ENCODE results near the gene CPXM2. TPM values are rescaled to one million over a fixed set of nuclear protein-coding genes. Genes with fewer than 3 reads are reported as not detected.

Gene CPXM2
- polyA plus RNA-seq, 6 donors from 2014 or later = 0.11 TPM; not detected in 5

- Mint-ChIP-seq H3K9me3 (peaks cover 0 to 21% (median 9%) of the 10 kb centered on the region in 7 donors), H3K27me3 (peaks cover 26 to 36% (median 32%) of the 10 kb centered on the region in 3 donors), H3K36me3 (peaks cover 0 to 5% of the 10 kb centered on the region in 2 donors), H3K4me3 (no peak overlapping the region), H3K27ac (no peak overlapping the region), H3K4me1 (no peaks in the 10 kb centered on the region)
- ATAC-seq (ENCODE audit: low read depth in 2 of 2) (no peak), DNase-seq (no peak)
Observed at GRCh38 chr10:123896246-123896927, 4.8 kb upstream of the CPXM2 start.

- Mint-ChIP-seq H3K9me3 (peaks cover 0 to 5% (median 0%) of the 10 kb centered on the region in 7 donors), H3K4me1 (peaks cover 0 to 3% (median 0%) of the 10 kb centered on the region in 3 donors), H3K27ac (no peak overlapping the region), H3K36me3 (no peaks in the 10 kb centered on the region), H3K4me3 (no peak overlapping the region), H3K27me3 (peaks cover 42 to 60% (median 56%) of the 10 kb centered on the region in 3 donors)
- no peak for DNase-seq
- no peak for ATAC-seq (ENCODE audit: low read depth in 2 of 2)
Observed at GRCh38 chr10:123893651-123894050, 2.0 kb upstream of the CPXM2 start.

GRCh38 chr10:123890756-123891143, 857 bp downstream of the CPXM2 start:
- H3K9me3 Mint-ChIP-seq = peaks cover 0 to 3% (median 0%) of the 10 kb centered on the region in 7 donors
- no peak for ATAC-seq (ENCODE audit: low read depth in 2 of 2)
- H3K4me1 Mint-ChIP-seq = peaks cover 0 to 3% (median 0%) of the 10 kb centered on the region in 3 donors
- DNase-seq = no peak
- peaks cover 51 to 56% (median 51%) of the 10 kb centered on the region in 3 donors for H3K27me3 Mint-ChIP-seq
- H3K4me3 Mint-ChIP-seq = peak overlapping the region in 1 of 8 donors; percentile 82
- H3K36me3 Mint-ChIP-seq = no peaks in the 10 kb centered on the region
- no peak overlapping the region for H3K27ac Mint-ChIP-seq

- no peak for ATAC-seq (ENCODE audit: low read depth in 2 of 2)
- Mint-ChIP-seq H3K4me1 (peaks cover 0 to 3% (median 0%) of the 10 kb centered on the region in 3 donors), H3K27me3 (peaks cover 46 to 56% (median 51%) of the 10 kb centered on the region in 3 donors)
Observed at GRCh38 chr10:123890226-123890625, 1.4 kb downstream of the CPXM2 start.

GRCh38 chr10:123889821-123890220, 1.8 kb downstream of the CPXM2 start:
- ATAC-seq (ENCODE audit: low read depth in 2 of 2) (no peak), DNase-seq (no peak)
- peak overlapping the region in 1 of 6 donors; percentile 16 for H3K27ac Mint-ChIP-seq
- peaks cover 0 to 3% (median 0%) of the 10 kb centered on the region in 7 donors for H3K9me3 Mint-ChIP-seq
- H3K36me3 Mint-ChIP-seq = no peaks in the 10 kb centered on the region
- H3K4me3 Mint-ChIP-seq = no peak overlapping the region
- peaks cover 46 to 55% (median 49%) of the 10 kb centered on the region in 3 donors for H3K27me3 Mint-ChIP-seq
- peaks cover 0 to 3% (median 0%) of the 10 kb centered on the region in 3 donors for H3K4me1 Mint-ChIP-seq

More at GRCh38 chr10:123890226-123890625, 1.4 kb downstream of the CPXM2 start:
- Mint-ChIP-seq H3K27ac (peak overlapping the region in 1 of 6 donors; percentile 16), H3K9me3 (peaks cover 0 to 3% (median 0%) of the 10 kb centered on the region in 7 donors), H3K4me3 (no peak overlapping the region), H3K36me3 (no peaks in the 10 kb centered on the region)
- no peak for DNase-seq

GRCh38 chr10:123888751-123889150, 2.9 kb downstream of the CPXM2 start:
- DNase-seq (no peak), ATAC-seq (ENCODE audit: low read depth in 2 of 2) (no peak)
- Mint-ChIP-seq H3K36me3 (no peaks in the 10 kb centered on the region), H3K4me1 (peaks cover 0 to 3% (median 0%) of the 10 kb centered on the region in 3 donors), H3K9me3 (peaks cover 0 to 3% (median 0%) of the 10 kb centered on the region in 7 donors), H3K27ac (no peak overlapping the region), H3K4me3 (no peak overlapping the region), H3K27me3 (peaks cover 39 to 45% (median 44%) of the 10 kb centered on the region in 3 donors)

GRCh38 chr10:123888256-123888655, 3.4 kb downstream of the CPXM2 start:
- peaks cover 0 to 3% (median 0%) of the 10 kb centered on the region in 7 donors for H3K9me3 Mint-ChIP-seq
- DNase-seq (no peak), ATAC-seq (ENCODE audit: low read depth in 2 of 2) (no peak)
- no peak overlapping the region for H3K27ac Mint-ChIP-seq
- no peak overlapping the region for H3K4me3 Mint-ChIP-seq
- peaks cover 39 to 46% (median 43%) of the 10 kb centered on the region in 3 donors for H3K27me3 Mint-ChIP-seq
- H3K4me1 Mint-ChIP-seq = peaks cover 0 to 3% (median 0%) of the 10 kb centered on the region in 3 donors
- no peaks in the 10 kb centered on the region for H3K36me3 Mint-ChIP-seq

- Mint-ChIP-seq H3K27me3 (peaks cover 30 to 43% (median 31%) of the 10 kb centered on the region in 3 donors), H3K36me3 (no peaks in the 10 kb centered on the region), H3K27ac (no peak overlapping the region), H3K9me3 (peaks cover 0 to 3% (median 0%) of the 10 kb centered on the region in 7 donors), H3K4me3 (no peak overlapping the region), H3K4me1 (peaks cover 0 to 3% (median 0%) of the 10 kb centered on the region in 3 donors)
- ATAC-seq (ENCODE audit: low read depth in 2 of 2) = no peak
- no peak for DNase-seq
Observed at GRCh38 chr10:123886292-123886691, 5.3 kb downstream of the CPXM2 start.

GRCh38 chr10:123885406-123886170, 6.0 kb downstream of the CPXM2 start:
- DNase-seq (no peak), ATAC-seq (ENCODE audit: low read depth in 2 of 2) (no peak)
- Mint-ChIP-seq H3K4me1 (no peaks in the 10 kb centered on the region), H3K9me3 (peaks cover 0 to 3% (median 0%) of the 10 kb centered on the region in 7 donors), H3K4me3 (no peak overlapping the region), H3K27ac (no peak overlapping the region), H3K27me3 (peaks cover 24 to 38% (median 26%) of the 10 kb centered on the region in 3 donors), H3K36me3 (no peaks in the 10 kb centered on the region)

GRCh38 chr10:123884907-123885381, 6.7 kb downstream of the CPXM2 start:
- no peak for ATAC-seq (ENCODE audit: low read depth in 2 of 2)
- no peak overlapping the region for H3K27ac Mint-ChIP-seq
- no peak overlapping the region for H3K4me3 Mint-ChIP-seq
- H3K9me3 Mint-ChIP-seq = peaks cover 0 to 3% (median 0%) of the 10 kb centered on the region in 7 donors
- no peak for DNase-seq
- H3K36me3 Mint-ChIP-seq = no peaks in the 10 kb centered on the region
- peaks cover 17 to 31% (median 21%) of the 10 kb centered on the region in 3 donors for H3K27me3 Mint-ChIP-seq
- no peaks in the 10 kb centered on the region for H3K4me1 Mint-ChIP-seq

GRCh38 chr10:123884351-123884906, 7.2 kb downstream of the CPXM2 start:
- no peaks in the 10 kb centered on the region for H3K36me3 Mint-ChIP-seq
- ATAC-seq (ENCODE audit: low read depth in 2 of 2) (no peak), DNase-seq (no peak)
- H3K4me1 Mint-ChIP-seq = no peaks in the 10 kb centered on the region
- H3K4me3 Mint-ChIP-seq = no peak overlapping the region
- H3K27ac Mint-ChIP-seq = no peak overlapping the region
- H3K9me3 Mint-ChIP-seq = peaks cover 0 to 1% (median 0%) of the 10 kb centered on the region in 7 donors
- H3K27me3 Mint-ChIP-seq = peaks cover 12 to 26% (median 20%) of the 10 kb centered on the region in 3 donors

GRCh38 chr10:123883673-123884320, 7.8 kb downstream of the CPXM2 start:
- no peak overlapping the region for H3K4me3 Mint-ChIP-seq
- no peak overlapping the region for H3K27ac Mint-ChIP-seq
- no peaks in the 10 kb centered on the region for H3K36me3 Mint-ChIP-seq
- H3K9me3 Mint-ChIP-seq = no peaks in the 10 kb centered on the region
- no peak for DNase-seq
- ATAC-seq (ENCODE audit: low read depth in 2 of 2) = no peak
- H3K4me1 Mint-ChIP-seq = no peaks in the 10 kb centered on the region
- peaks cover 8 to 20% (median 19%) of the 10 kb centered on the region in 3 donors for H3K27me3 Mint-ChIP-seq

Data from naive B cell (primary cell).